ENCODE results near the gene SWAP70.

SWAP70 gene

DNA sequence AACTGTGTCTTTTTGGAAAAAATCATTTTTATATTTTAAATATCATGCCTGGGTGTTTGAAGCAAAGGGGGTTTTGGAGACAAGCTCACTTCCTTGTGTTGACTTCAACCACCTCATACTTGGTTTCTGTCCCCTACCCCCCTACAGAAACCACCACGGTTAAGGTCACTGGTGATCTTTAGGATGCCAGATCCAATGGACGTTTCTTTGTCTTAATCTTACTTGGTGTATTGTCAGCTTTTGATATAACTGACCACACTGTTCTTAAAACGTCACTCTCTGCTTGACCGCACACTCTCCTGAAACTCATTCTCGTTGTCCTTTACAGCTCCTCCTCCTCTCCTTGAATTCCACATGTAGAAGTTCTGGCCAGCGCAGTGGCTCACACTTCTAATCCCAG lies 34.8 kb upstream of the SWAP70 start:
- in situ Hi-C loops (cut with HindIII; ENCODE audit: low sequenced_read_pairs) = no loop called here
- H3K4me3 ChIP-seq (ENCODE audit: low read depth, low read length) = no peak overlapping the region
- DNase-seq (ENCODE audit: low read depth) = no peak
- TF ChIP-seq CTCF (IDR thresholded peaks at IDR 0.05; ENCODE audit: low read depth, low read length, missing control alignments) = no peak

DNA sequence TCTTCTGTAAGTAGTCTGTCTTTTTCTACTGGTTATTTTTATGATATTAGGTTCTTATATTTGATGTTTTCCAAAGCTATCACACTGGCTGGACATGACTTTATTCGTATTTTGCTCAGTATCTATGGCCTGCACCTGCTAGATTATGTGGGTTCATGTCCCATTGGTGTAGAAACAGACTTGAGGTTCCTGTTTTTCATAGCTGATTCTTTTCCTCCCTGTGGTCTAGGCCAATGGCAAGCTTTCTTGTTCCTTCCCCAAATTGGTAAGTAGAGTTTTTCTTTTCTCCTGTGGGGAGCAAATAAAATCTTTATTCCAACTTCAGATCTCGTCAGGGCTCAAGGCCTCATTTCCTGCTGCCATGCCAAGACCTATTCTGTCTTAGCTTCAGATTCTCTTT lies 30.2 kb upstream of the SWAP70 start:
- no peak for DNase-seq (ENCODE audit: low read depth)
- TF ChIP-seq CTCF (IDR thresholded peaks at IDR 0.05; ENCODE audit: low read depth, low read length, missing control alignments) = no peak
- in situ Hi-C loops (cut with HindIII; ENCODE audit: low sequenced_read_pairs) = no loop called here
- H3K4me3 ChIP-seq (ENCODE audit: low read depth, low read length) = no peak overlapping the region

DNA sequence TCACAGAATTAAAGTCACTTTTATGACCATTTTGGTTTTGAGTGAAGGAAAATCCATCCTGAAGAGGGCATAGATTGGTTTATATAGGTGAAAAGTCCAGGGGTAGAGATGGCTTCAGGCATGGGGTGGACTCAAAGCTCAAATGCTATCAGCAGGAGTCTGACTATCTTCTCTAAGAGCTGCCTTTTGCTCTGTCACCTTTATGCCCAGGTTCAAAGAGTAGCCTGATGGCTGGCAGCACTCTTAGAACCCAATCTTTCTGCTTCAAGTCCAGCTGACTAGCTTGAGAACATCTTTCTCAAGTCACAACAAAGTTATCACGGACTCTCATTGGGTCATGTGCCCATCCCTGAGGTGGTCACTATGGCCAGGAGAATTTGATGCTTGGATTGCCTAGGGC lies 27.2 kb upstream of the SWAP70 start:
- no peak overlapping the region for H3K4me3 ChIP-seq (ENCODE audit: low read depth, low read length)
- in situ Hi-C loops (cut with HindIII; ENCODE audit: low sequenced_read_pairs) = no loop called here
- no peak for DNase-seq (ENCODE audit: low read depth)
- TF ChIP-seq CTCF (IDR thresholded peaks at IDR 0.05; ENCODE audit: low read depth, low read length, missing control alignments) = no peak

- TF ChIP-seq CTCF (IDR thresholded peaks at IDR 0.05; ENCODE audit: low read depth, low read length, missing control alignments) = no peak
- H3K4me3 ChIP-seq (ENCODE audit: low read depth, low read length) = no peak overlapping the region
- DNase-seq (ENCODE audit: low read depth) = no peak
- in situ Hi-C loops (cut with HindIII; ENCODE audit: low sequenced_read_pairs) = no loop called here
These were observed 24.8 kb upstream of the SWAP70 start for GRCh38 chr11:9639099-9639498.

DNA sequence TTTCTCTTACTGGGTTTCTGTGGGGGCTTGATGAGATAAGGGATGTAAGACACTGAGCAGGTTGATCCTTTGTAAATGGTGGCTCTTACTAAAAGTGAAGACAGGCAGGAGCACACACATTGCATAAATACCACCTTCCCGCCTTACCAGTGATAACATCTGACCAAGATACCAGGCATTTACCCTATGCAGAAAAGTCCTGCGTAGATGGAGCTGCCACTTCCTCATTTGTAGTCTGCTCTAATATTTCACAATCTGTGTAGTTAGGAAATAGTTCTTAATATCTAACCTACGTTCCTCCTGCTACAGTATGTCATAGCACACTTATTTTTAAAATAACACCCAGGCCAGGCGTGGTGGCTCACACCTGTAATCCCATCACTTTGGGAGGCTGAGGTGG lies 23.9 kb upstream of the SWAP70 start:
- TF ChIP-seq CTCF (IDR thresholded peaks at IDR 0.05; ENCODE audit: low read depth, low read length, missing control alignments) = no peak
- in situ Hi-C loops (cut with HindIII; ENCODE audit: low sequenced_read_pairs) = no loop called here
- DNase-seq (ENCODE audit: low read depth) = no peak
- no peak overlapping the region for H3K4me3 ChIP-seq (ENCODE audit: low read depth, low read length)

GRCh38 chr11:9642894-9643293 lies 21.0 kb upstream of the SWAP70 start:
- in situ Hi-C loops (cut with HindIII; ENCODE audit: low sequenced_read_pairs) = no loop called here
- DNase-seq (ENCODE audit: low read depth) = no peak
- no peak for TF ChIP-seq CTCF (IDR thresholded peaks at IDR 0.05; ENCODE audit: low read depth, low read length, missing control alignments)
- no peak overlapping the region for H3K4me3 ChIP-seq (ENCODE audit: low read depth, low read length)

- no peak overlapping the region for H3K4me3 ChIP-seq (ENCODE audit: low read depth, low read length)
- no peak for DNase-seq (ENCODE audit: low read depth)
- in situ Hi-C loops (cut with HindIII; ENCODE audit: low sequenced_read_pairs) = no loop called here
- no peak for TF ChIP-seq CTCF (IDR thresholded peaks at IDR 0.05; ENCODE audit: low read depth, low read length, missing control alignments)
These were observed 20.1 kb upstream of the SWAP70 start for GRCh38 chr11:9643751-9644150.
